Endothelial cell of umbilical vein (primary cell): Measurements from ENCODE around the gene GLP2R. TPM values are rescaled to one million over a fixed set of nuclear protein-coding genes. Genes with fewer than 3 reads are reported as not detected.

Experiments used
- BruUV-seq: library from RNA; stranded (reverse); fragments of 400-500 nt; replicated peaks from 2 replicates; lab custom pipeline; 2021; lab: Mats Ljungman, UMichigan
- CTCF ChIA-PET: fragments of 300-600, 350-600 bp; sonication (Branson Sonifier 250); formaldehyde crosslinking; loops from one replicate; lab custom pipeline; 2021; ENCODE audit warnings: antibody characterized with exemption, inconsistent platforms; lab: Charles Lee
- POLR2A ChIA-PET: fragments of 300-600, 350-600 bp; sonication (Branson Sonifier 250); formaldehyde crosslinking; loops from one replicate; lab custom pipeline; 2021; ENCODE audit warnings: antibody characterized with exemption, inconsistent platforms; lab: Charles Lee
- DNase-seq: peaks from one replicate; pipeline ENCODE4 v3.0.0-alpha.2; 2011; ENCODE audit warnings: low read depth, low spot score
- FAIRE-seq: peaks from 2 replicates; lab custom pipeline; 2011; peaks lifted over from hg19 to GRCh38; lab: Jason Lieb, UNC
- H2AFZ ChIP-seq: 2 replicates; pipeline ENCODE4 v1.6.0; 2012; ENCODE audit warnings: low read depth, low read length, control low read depth, inconsistent platforms
- H3K27ac ChIP-seq: 2 replicates; pipeline ENCODE4 v1.5.1; 2011; ENCODE audit warnings: low read depth, mild to moderate bottlenecking, control low read depth, low read length, moderate library complexity; ENCODE audit not compliant: insufficient read depth
- H3K27me3 ChIP-seq, 2 experiments: 2 replicates each; pipeline versions ENCODE4 v1.6.0 to v1.6.1; 2011; ENCODE audit warnings: low read length in 2 of 2, mixed read lengths in 1 of 2; ENCODE audit not compliant: control insufficient read depth in 2 of 2, insufficient read depth in 2 of 2
- H3K36me3 ChIP-seq, 2 experiments: 2 replicates in 1 of 2; 3 replicates in 1 of 2; pipeline ENCODE4 v1.5.1; 2011; ENCODE audit warnings: low read length in 2 of 2, mild to moderate bottlenecking in 1 of 2, moderate library complexity in 1 of 2; ENCODE audit not compliant: control insufficient read depth in 2 of 2, insufficient read depth in 2 of 2; ENCODE audit errors: extremely low read depth in 1 of 2
- H3K4me1 ChIP-seq: 3 replicates; pipeline ENCODE4 v1.5.1; 2011; ENCODE audit warnings: mild to moderate bottlenecking, low read length; ENCODE audit not compliant: control insufficient read depth, insufficient read depth; ENCODE audit errors: extremely low read depth
- H3K4me2 ChIP-seq: 2 replicates; pipeline ENCODE4 v1.6.1; 2011; ENCODE audit warnings: low read length, control low read depth, mixed read lengths; ENCODE audit not compliant: insufficient read depth
- H3K4me3 ChIP-seq, 3 experiments: fragments of 200-600 bp in 1 of 3; sonication (generic), shearing (Covaris generic) in 1 of 3; replicated peaks in 1 of 3; 2 replicates each; pipeline ENCODE4 v1.5.1; 2011 to 2016; ENCODE audit warnings: control low read depth in 3 of 3, low read length in 3 of 3, mild to moderate bottlenecking in 2 of 3, inconsistent platforms in 1 of 3, low read depth in 1 of 3, moderate library complexity in 1 of 3; ENCODE audit not compliant: insufficient read depth in 1 of 3
- H3K79me2 ChIP-seq: 2 replicates; pipeline ENCODE4 v1.6.0; 2012; ENCODE audit warnings: low read length, inconsistent platforms; ENCODE audit not compliant: control insufficient read depth, insufficient read depth
- H3K9ac ChIP-seq: replicated peaks from 2 replicates; pipeline ENCODE3; 2011; ENCODE audit warnings: low read length, control low read depth; ENCODE audit not compliant: insufficient read depth; ENCODE audit errors: extremely low read depth
- H3K9me1 ChIP-seq: replicated peaks from 3 replicates; pipeline ENCODE4 v1.6.0; 2011; ENCODE audit warnings: mild to moderate bottlenecking, low read length; ENCODE audit not compliant: control insufficient read depth, insufficient read depth; ENCODE audit errors: extremely low read depth
- H3K9me3 ChIP-seq: replicated peaks from 2 replicates; pipeline ENCODE4 v1.5.1; 2012; ENCODE audit warnings: low read length, inconsistent platforms; ENCODE audit not compliant: control insufficient read depth, insufficient read depth
- H4K20me1 ChIP-seq: replicated peaks from 2 replicates; pipeline ENCODE3; 2011; ENCODE audit warnings: mild to moderate bottlenecking, low read length; ENCODE audit not compliant: control insufficient read depth, insufficient read depth; ENCODE audit errors: extremely low read depth
- EZH2 ChIP-seq: IDR thresholded peaks from 2 replicates; pipeline ENCODE4 v1.6.1; 2012; ENCODE audit warnings: borderline replicate concordance, low read depth, mild to moderate bottlenecking, moderate library complexity, low read length, inconsistent platforms; ENCODE audit not compliant: severe bottlenecking
- GATA2 ChIP-seq: IDR thresholded peaks from 2 replicates; pipeline ENCODE4 v1.7.0; 2011; ENCODE audit warnings: low read depth, mild to moderate bottlenecking, moderate library complexity, mixed read lengths, low read length; ENCODE audit not compliant: insufficient read length, insufficient read depth
- JUN ChIP-seq: IDR thresholded peaks from 2 replicates; pipeline ENCODE4 v1.6.1; 2011; ENCODE audit warnings: borderline replicate concordance, low read depth; ENCODE audit not compliant: insufficient read length, insufficient read depth
- MYC ChIP-seq: IDR thresholded peaks from one replicate; pipeline ENCODE4 v1.6.1; 2011; ENCODE audit warnings: mild to moderate bottlenecking, low read depth, low read length
- POLR2A ChIP-seq: IDR thresholded peaks from 2 replicates; pipeline ENCODE4 v1.6.1; 2012; ENCODE audit warnings: low read depth, mild to moderate bottlenecking, control low read depth, low read length
- POLR2AphosphoS5 ChIP-seq: IDR thresholded peaks from 2 replicates; pipeline ENCODE4 v1.6.1; 2012; ENCODE audit warnings: low read depth, mild to moderate bottlenecking, control low read depth, low read length, moderate library complexity; ENCODE audit not compliant: insufficient read depth
- dilution Hi-C: fragments of 300-500 bp; cut with MboI; formaldehyde crosslinking; loops from one replicate; pipeline ENCODE4 v1.15.0; 2019; ENCODE audit warnings: low sequenced_read_pairs; ENCODE audit not compliant: extremely low pct_ligation_motif_present
- intact Hi-C: fragments of 100-400 bp; cut with micrococcal nuclease; formaldehyde crosslinking; loops from one replicate; pipeline ENCODE4 v1.10.0; 2022
- polyA plus RNA-seq, 4 experiments: library from polyadenylated mRNA; depleted of rRNA in 3 of 4; stranded (reverse) in 3 of 4; unstranded in 1 of 4; fragments of >200 nt; gene quantifications; 2 replicates each; pipeline versions ENCODE4 v1.2.1 to v1.2.3, GENCODE V29; 2011 to 2012; ENCODE audit warnings: missing spikeins in 1 of 4
- total RNA-seq: library from RNA; stranded (reverse); gene quantifications from 2 replicates; pipeline ENCODE4 v1.2.3, GENCODE V29; 2021
- TF ChIP-seq, protein P1 (sequence below): IDR thresholded peaks from 2 replicates; pipeline ENCODE4 v1.6.1; 2011; ENCODE audit not compliant: insufficient read depth, insufficient read length
- TF ChIP-seq, protein P2 (sequence below), 2 donors: IDR thresholded peaks; 1 replicate in 1 of 2; 2 replicates in 1 of 2; pipeline ENCODE4 v1.5.1; 2011; ENCODE audit warnings: low read length in 2 of 2, mild to moderate bottlenecking in 2 of 2, moderate library complexity in 2 of 2, control low read depth in 1 of 2, inconsistent platforms in 1 of 2, low read depth in 1 of 2; ENCODE audit not compliant: insufficient read depth in 1 of 2; ENCODE audit errors: extremely low read depth in 1 of 2

GLP2R gene
- total and polyA plus RNA-seq, 2 donors (not counting 3 experiments of a cell fraction or from before 2014, with no cell fraction given): not detected

- Histone ChIP-seq H3K79me2 (no peaks in the 10 kb centered on the region), H3K36me3 (no peaks in the 10 kb centered on the region), H3K27me3 (no peaks in the 10 kb centered on the region), H3K4me2 (no peak overlapping the region), H3K9me3 (peaks cover 2% of the 10 kb centered on the region), H3K9ac (no peak overlapping the region), H3K4me3 (no peak overlapping the region), H3K27ac (no peak overlapping the region), H2AFZ (no peak overlapping the region), H3K4me1 (no peaks in the 10 kb centered on the region), H4K20me1 (no peaks in the 10 kb centered on the region), H3K9me1 (no peaks in the 10 kb centered on the region)
- FAIRE-seq (no peak), DNase-seq (no peak)
- no TSS peak for BruUV-seq
- CTCF ChIA-PET: no interaction called here
- TF ChIP-seq, protein P1, sequence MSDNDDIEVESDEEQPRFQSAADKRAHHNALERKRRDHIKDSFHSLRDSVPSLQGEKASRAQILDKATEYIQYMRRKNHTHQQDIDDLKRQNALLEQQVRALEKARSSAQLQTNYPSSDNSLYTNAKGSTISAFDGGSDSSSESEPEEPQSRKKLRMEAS: no peak
- TF ChIP-seq, protein P2, sequence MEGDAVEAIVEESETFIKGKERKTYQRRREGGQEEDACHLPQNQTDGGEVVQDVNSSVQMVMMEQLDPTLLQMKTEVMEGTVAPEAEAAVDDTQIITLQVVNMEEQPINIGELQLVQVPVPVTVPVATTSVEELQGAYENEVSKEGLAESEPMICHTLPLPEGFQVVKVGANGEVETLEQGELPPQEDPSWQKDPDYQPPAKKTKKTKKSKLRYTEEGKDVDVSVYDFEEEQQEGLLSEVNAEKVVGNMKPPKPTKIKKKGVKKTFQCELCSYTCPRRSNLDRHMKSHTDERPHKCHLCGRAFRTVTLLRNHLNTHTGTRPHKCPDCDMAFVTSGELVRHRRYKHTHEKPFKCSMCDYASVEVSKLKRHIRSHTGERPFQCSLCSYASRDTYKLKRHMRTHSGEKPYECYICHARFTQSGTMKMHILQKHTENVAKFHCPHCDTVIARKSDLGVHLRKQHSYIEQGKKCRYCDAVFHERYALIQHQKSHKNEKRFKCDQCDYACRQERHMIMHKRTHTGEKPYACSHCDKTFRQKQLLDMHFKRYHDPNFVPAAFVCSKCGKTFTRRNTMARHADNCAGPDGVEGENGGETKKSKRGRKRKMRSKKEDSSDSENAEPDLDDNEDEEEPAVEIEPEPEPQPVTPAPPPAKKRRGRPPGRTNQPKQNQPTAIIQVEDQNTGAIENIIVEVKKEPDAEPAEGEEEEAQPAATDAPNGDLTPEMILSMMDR (IDR thresholded peaks at IDR 0.05; ENCODE audit: extremely low read depth in 1 of 2, insufficient read depth in 1 of 2, low read depth in 1 of 2, low read length in 2 of 2): no peak
- TF ChIP-seq POLR2A: no peak
- no peak for TF ChIP-seq POLR2AphosphoS5
- TF ChIP-seq GATA2: no peak
- no peak for TF ChIP-seq EZH2
- TF ChIP-seq JUN: no peak
- no peak for TF ChIP-seq MYC
- intact Hi-C loops: no loop called here
- dilution Hi-C loops: no loop called here
- POLR2A ChIA-PET: no interaction called here
These were observed 92.6 kb downstream of the GLP2R start for GRCh38 chr17:9918352-9918751.
